Measurements from ENCODE around the gene AKNAD1.

Gene AKNAD1, protein sequence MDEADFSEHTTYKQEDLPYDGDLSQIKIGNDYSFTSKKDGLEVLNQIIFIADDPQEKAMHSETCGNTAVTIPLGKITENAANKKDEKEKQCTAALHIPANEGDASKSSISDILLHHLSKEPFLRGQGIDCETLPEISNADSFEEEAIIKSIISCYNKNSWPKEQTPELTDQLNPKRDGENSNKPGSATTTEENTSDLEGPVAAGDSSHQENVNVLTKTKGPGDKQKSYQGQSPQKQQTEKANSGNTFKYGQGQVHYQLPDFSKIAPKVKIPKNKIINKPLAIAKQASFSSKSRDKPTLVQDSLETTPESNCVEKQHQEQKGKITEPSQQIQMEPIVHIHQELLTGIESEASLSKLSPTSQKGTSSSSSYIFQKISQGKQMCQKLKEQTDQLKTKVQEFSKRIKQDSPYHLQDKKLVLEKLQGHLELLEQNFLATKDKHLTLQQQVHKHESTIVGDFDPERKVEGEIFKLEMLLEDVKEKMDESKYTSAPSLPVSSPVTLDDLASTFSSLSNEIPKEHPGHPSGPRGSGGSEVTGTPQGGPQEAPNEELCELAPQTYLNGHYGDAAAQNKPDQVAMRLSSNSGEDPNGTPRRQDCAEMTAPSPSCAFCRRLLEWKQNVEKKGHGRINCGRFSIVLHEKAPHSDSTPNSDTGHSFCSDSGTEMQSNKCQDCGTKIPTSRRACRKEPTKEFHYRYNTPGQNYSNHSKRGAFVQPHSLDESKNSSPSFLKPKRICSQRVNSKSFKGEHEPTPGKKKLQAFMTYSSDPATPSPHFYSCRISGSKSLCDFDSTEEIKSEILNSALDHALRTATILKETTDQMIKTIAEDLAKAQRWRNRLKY

DNA sequence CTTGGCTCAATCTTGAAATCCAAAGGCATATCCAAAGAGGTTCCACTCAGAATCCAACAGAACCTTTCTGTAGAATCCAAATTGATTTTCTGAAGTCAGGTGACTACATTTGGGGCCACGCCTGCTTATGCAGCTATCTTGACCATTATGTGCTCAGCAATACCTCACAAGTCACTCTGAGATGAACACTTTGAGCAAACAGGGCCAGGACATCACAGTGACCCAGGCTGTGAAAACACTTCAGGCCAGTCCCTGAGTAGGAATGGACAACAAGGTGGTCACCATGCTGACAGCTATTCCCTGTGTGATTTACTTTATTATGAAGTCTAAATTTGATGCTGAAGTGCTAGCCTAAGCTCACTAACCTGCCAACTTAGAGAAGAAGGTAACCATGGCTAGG, at the start of gene AKNAD1:
TSS of gene AKNAD1 (minus strand) at position 101 of the 400 bp plus-strand sequence. CDS start 4,430 bp downstream, outside the sequence.
- Histone ChIP-seq H3K36me3 (ENCODE audit: insufficient read depth, low read length) (no peaks in the 10 kb centered on the region), H3K4me2 (ENCODE audit: low read depth, low read length, poor library complexity, severe bottlenecking) (no peak within 1 kb of the TSS), H3K4me3 (ENCODE audit: low read length, poor library complexity, severe bottlenecking) (no peak within 1 kb of the TSS), H4K20me1 (ENCODE audit: insufficient read depth, low read length, poor library complexity, severe bottlenecking) (no peaks in the 10 kb centered on the region), H3K27me3 (ENCODE audit: insufficient read depth, low read length, poor library complexity, severe bottlenecking) (no peaks in the 10 kb centered on the region), H3F3A (ENCODE audit: low read depth) (no peaks in the 10 kb centered on the region), H2AFZ (ENCODE audit: low read length) (peak within 1 kb of the TSS; percentile 60), H3K9me3 (ENCODE audit: insufficient read depth, low read depth, low read length) (no peaks in the 10 kb centered on the region), H3K4me1 (ENCODE audit: insufficient read depth, low read length, poor library complexity, severe bottlenecking) (peaks cover 52% of the 10 kb centered on the region), H3K9ac (ENCODE audit: low read depth, low read length, poor library complexity, severe bottlenecking) (no peak within 1 kb of the TSS), H3K9me2 (replicated peaks; ENCODE audit: low read depth, low read length) (no peaks in the 10 kb centered on the region), H3K79me2 (ENCODE audit: insufficient read depth, low read length) (no peaks in the 10 kb centered on the region)
- TF ChIP-seq, protein P1, sequence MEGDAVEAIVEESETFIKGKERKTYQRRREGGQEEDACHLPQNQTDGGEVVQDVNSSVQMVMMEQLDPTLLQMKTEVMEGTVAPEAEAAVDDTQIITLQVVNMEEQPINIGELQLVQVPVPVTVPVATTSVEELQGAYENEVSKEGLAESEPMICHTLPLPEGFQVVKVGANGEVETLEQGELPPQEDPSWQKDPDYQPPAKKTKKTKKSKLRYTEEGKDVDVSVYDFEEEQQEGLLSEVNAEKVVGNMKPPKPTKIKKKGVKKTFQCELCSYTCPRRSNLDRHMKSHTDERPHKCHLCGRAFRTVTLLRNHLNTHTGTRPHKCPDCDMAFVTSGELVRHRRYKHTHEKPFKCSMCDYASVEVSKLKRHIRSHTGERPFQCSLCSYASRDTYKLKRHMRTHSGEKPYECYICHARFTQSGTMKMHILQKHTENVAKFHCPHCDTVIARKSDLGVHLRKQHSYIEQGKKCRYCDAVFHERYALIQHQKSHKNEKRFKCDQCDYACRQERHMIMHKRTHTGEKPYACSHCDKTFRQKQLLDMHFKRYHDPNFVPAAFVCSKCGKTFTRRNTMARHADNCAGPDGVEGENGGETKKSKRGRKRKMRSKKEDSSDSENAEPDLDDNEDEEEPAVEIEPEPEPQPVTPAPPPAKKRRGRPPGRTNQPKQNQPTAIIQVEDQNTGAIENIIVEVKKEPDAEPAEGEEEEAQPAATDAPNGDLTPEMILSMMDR (conservative IDR thresholded peaks at IDR 0.05; ENCODE audit: low read length) = no peak
- TF ChIP-seq EZH2phosphoT487 (IDR thresholded peaks at IDR 0.05; ENCODE audit: borderline replicate concordance) = no peak

DNA sequence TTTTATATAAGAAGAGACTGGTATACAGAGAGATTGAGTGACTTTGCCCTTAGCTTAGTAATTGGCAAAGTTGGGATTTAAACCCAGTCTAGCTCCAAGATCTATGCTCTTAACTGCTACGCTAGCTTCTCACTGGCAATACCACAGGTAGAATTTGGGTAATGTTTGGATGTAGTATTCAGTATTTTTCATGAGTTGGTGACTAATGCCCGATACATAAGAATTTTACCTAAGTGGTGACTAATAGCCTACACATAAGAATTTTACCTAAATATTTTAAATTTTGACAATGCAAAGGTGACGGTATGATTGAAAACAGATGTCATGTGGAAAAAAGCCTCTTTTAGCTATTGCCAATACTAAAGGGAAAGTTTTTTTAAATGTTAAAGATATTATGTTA, 44.2 kb upstream of the AKNAD1 start:
- H3K9ac ChIP-seq (ENCODE audit: low read depth, low read length, poor library complexity, severe bottlenecking) = no peak overlapping the region
- H3K9me2 ChIP-seq (replicated peaks; ENCODE audit: low read depth, low read length) = no peaks in the 10 kb centered on the region
- peaks cover 31% of the 10 kb centered on the region for H3K36me3 ChIP-seq (ENCODE audit: insufficient read depth, low read length)
- no peak for TF ChIP-seq EZH2phosphoT487 (IDR thresholded peaks at IDR 0.05; ENCODE audit: borderline replicate concordance)
- TF ChIP-seq, protein P1 (conservative IDR thresholded peaks at IDR 0.05; ENCODE audit: low read length) = no peak
- H3K79me2 ChIP-seq (ENCODE audit: insufficient read depth, low read length) = no peaks in the 10 kb centered on the region
- H4K20me1 ChIP-seq (ENCODE audit: insufficient read depth, low read length, poor library complexity, severe bottlenecking) = no peaks in the 10 kb centered on the region
- no peaks in the 10 kb centered on the region for H3K9me3 ChIP-seq (ENCODE audit: insufficient read depth, low read depth, low read length)
- H2AFZ ChIP-seq (ENCODE audit: low read length) = no peak overlapping the region
- H3F3A ChIP-seq (ENCODE audit: low read depth) = no peaks in the 10 kb centered on the region
- H3K4me3 ChIP-seq (ENCODE audit: low read length, poor library complexity, severe bottlenecking) = no peak overlapping the region
- no peak overlapping the region for H3K4me2 ChIP-seq (ENCODE audit: low read depth, low read length, poor library complexity, severe bottlenecking)
- no peaks in the 10 kb centered on the region for H3K4me1 ChIP-seq (ENCODE audit: insufficient read depth, low read length, poor library complexity, severe bottlenecking)
- H3K27me3 ChIP-seq (ENCODE audit: insufficient read depth, low read length, poor library complexity, severe bottlenecking) = no peaks in the 10 kb centered on the region

DNA sequence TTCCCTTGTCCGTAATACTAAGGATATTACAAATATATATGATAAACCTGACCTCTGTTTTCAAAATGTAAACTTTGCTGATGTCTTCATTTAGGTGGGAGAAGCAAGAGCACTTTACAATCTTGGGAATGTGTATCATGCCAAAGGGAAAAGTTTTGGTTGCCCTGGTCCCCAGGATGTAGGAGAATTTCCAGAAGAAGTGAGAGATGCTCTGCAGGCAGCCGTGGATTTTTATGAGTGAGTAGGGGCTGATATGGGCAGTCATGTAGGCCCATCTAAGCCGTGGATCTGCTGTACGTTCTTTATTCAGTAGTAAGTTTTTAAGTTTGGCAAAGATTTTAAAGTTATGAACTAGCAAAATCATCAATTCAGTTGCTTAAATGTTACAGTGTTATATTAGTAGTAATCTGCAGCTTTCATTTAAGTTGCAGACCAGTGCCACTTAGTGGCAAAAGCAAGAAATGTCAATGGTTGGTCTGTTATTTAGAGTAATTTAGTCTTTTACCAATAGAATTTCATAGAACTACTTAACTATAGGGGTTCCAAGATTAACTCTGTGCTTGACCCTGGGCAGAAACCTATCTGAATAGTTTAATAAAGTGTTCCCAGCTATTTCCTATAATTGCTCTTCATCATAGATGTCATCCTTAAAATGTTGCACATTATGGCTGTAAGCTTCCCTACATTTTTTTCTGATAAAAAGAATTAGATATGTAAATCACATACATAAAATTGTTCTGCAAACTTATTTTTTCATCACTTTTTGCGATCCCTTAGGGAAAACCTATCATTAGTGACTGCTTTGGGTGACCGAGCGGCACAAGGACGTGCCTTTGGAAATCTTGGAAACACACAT, 41.2 kb upstream of the AKNAD1 start:
- Histone ChIP-seq H3K4me3 (ENCODE audit: low read length, poor library complexity, severe bottlenecking) (no peak overlapping the region), H3K4me1 (ENCODE audit: insufficient read depth, low read length, poor library complexity, severe bottlenecking) (no peaks in the 10 kb centered on the region), H3K79me2 (ENCODE audit: insufficient read depth, low read length) (no peaks in the 10 kb centered on the region; the same call in 1 of the 2 replicates), H3K9ac (ENCODE audit: low read depth, low read length, poor library complexity, severe bottlenecking) (no peak overlapping the region), H2AFZ (ENCODE audit: low read length) (no peak overlapping the region), H3K36me3 (ENCODE audit: insufficient read depth, low read length) (peaks cover 22% of the 10 kb centered on the region), H3K27me3 (ENCODE audit: insufficient read depth, low read length, poor library complexity, severe bottlenecking) (no peaks in the 10 kb centered on the region), H4K20me1 (ENCODE audit: insufficient read depth, low read length, poor library complexity, severe bottlenecking) (no peaks in the 10 kb centered on the region), H3K9me2 (replicated peaks; ENCODE audit: low read depth, low read length) (no peaks in the 10 kb centered on the region), H3F3A (ENCODE audit: low read depth) (no peaks in the 10 kb centered on the region), H3K9me3 (ENCODE audit: insufficient read depth, low read depth, low read length) (no peaks in the 10 kb centered on the region), H3K4me2 (ENCODE audit: low read depth, low read length, poor library complexity, severe bottlenecking) (no peak overlapping the region)
- no peak for TF ChIP-seq EZH2phosphoT487 (IDR thresholded peaks at IDR 0.05; ENCODE audit: borderline replicate concordance)
- TF ChIP-seq, protein P1 (conservative IDR thresholded peaks at IDR 0.05; ENCODE audit: low read length) = peak; percentile 85
